ENCODE results near the gene COL20A1. TPM values are rescaled to one million over a fixed set of nuclear protein-coding genes. Genes with fewer than 3 reads are reported as not detected.

The COL20A1 gene
- total RNA-seq, 6 experiments from 2014 or later, result 0.02 TPM; not detected in 5

GRCh38 chr20:63326314-63327230 is 33.6 kb downstream of the COL20A1 start:
- Mint-ChIP-seq H3K4me3 (no peak overlapping the region), H3K4me1 (ENCODE audit: low read depth) (no peaks in the 10 kb centered on the region; the same call in 1 of the 2 replicates), H3K9me3 (peaks cover 2% of the 10 kb centered on the region), H3K27ac (no peak overlapping the region), H3K27me3 (ENCODE audit: insufficient read depth) (peaks cover 20% of the 10 kb centered on the region), H3K36me3 (ENCODE audit: low read depth) (no peaks in the 10 kb centered on the region)
- DNase-seq, result no peak
- no peak for TF ChIP-seq CTCF (IDR thresholded peaks at IDR 0.05)

GRCh38 chr20:63327231-63327745 is 34.3 kb downstream of the COL20A1 start:
- Mint-ChIP-seq H3K9me3 (peaks cover 9% of the 10 kb centered on the region), H3K36me3 (ENCODE audit: low read depth) (no peaks in the 10 kb centered on the region)

GRCh38 chr20:63328026-63328700 is 35.2 kb downstream of the COL20A1 start:
- no peak for TF ChIP-seq CTCF (IDR thresholded peaks at IDR 0.05)
- Mint-ChIP-seq H3K4me1 (ENCODE audit: low read depth) (no peaks in the 10 kb centered on the region), H3K27me3 (ENCODE audit: insufficient read depth) (peaks cover 23% of the 10 kb centered on the region)

More at GRCh38 chr20:63327231-63327745, 34.3 kb downstream of the COL20A1 start:
- Mint-ChIP-seq H3K27me3 (ENCODE audit: insufficient read depth) (peaks cover 23% of the 10 kb centered on the region), H3K4me3 (no peak overlapping the region), H3K27ac (no peak overlapping the region), H3K4me1 (ENCODE audit: low read depth) (no peaks in the 10 kb centered on the region)
- TF ChIP-seq CTCF (IDR thresholded peaks at IDR 0.05), result no peak
- no peak for DNase-seq

GRCh38 chr20:63328718-63329275 is 35.8 kb downstream of the COL20A1 start:
- H3K4me3 Mint-ChIP-seq, result no peak overlapping the region
- H3K9me3 Mint-ChIP-seq, result peaks cover 10% of the 10 kb centered on the region
- no peak for TF ChIP-seq CTCF (IDR thresholded peaks at IDR 0.05)
- no peaks in the 10 kb centered on the region for H3K36me3 Mint-ChIP-seq (ENCODE audit: low read depth)
- no peaks in the 10 kb centered on the region for H3K4me1 Mint-ChIP-seq (ENCODE audit: low read depth)
- DNase-seq, result no peak
- peaks cover 21% of the 10 kb centered on the region for H3K27me3 Mint-ChIP-seq (ENCODE audit: insufficient read depth)
- H3K27ac Mint-ChIP-seq, result no peak overlapping the region

More at GRCh38 chr20:63328026-63328700, 35.2 kb downstream of the COL20A1 start:
- no peak overlapping the region for H3K4me3 Mint-ChIP-seq
- peaks cover 9% of the 10 kb centered on the region for H3K9me3 Mint-ChIP-seq
- no peak overlapping the region for H3K27ac Mint-ChIP-seq
- H3K36me3 Mint-ChIP-seq (ENCODE audit: low read depth), result no peaks in the 10 kb centered on the region
- no peak for DNase-seq

- H3K27me3 Mint-ChIP-seq (ENCODE audit: insufficient read depth), result peaks cover 17% of the 10 kb centered on the region
- peaks cover 14% of the 10 kb centered on the region for H3K9me3 Mint-ChIP-seq
- H3K4me1 Mint-ChIP-seq (ENCODE audit: low read depth), result no peaks in the 10 kb centered on the region
- H3K36me3 Mint-ChIP-seq (ENCODE audit: low read depth), result no peaks in the 10 kb centered on the region
- no peak overlapping the region for H3K4me3 Mint-ChIP-seq
- H3K27ac Mint-ChIP-seq, result no peak overlapping the region
- no peak for TF ChIP-seq CTCF (IDR thresholded peaks at IDR 0.05)
- no peak for DNase-seq
Observed at GRCh38 chr20:63329331-63330083, 36.5 kb downstream of the COL20A1 start.
